Stimulated activated naive CD4-positive, alpha-beta T cell (primary cell): ENCODE data around the gene NARS2.
A peak's percentile ranks its signal among the peaks of the same experiment; 100 is the strongest.
"Not testable (repeated sequence)": the region's sequence is repeated elsewhere in the genome, so short reads cannot be mapped to it uniquely, and the experiment has no call there.

Experiments used
- DNase-seq, 6 experiments: peaks; one replicate each; lab custom pipeline; 2025; lab: John Stamatoyannopoulos, UW

The NARS2 gene

DNA sequence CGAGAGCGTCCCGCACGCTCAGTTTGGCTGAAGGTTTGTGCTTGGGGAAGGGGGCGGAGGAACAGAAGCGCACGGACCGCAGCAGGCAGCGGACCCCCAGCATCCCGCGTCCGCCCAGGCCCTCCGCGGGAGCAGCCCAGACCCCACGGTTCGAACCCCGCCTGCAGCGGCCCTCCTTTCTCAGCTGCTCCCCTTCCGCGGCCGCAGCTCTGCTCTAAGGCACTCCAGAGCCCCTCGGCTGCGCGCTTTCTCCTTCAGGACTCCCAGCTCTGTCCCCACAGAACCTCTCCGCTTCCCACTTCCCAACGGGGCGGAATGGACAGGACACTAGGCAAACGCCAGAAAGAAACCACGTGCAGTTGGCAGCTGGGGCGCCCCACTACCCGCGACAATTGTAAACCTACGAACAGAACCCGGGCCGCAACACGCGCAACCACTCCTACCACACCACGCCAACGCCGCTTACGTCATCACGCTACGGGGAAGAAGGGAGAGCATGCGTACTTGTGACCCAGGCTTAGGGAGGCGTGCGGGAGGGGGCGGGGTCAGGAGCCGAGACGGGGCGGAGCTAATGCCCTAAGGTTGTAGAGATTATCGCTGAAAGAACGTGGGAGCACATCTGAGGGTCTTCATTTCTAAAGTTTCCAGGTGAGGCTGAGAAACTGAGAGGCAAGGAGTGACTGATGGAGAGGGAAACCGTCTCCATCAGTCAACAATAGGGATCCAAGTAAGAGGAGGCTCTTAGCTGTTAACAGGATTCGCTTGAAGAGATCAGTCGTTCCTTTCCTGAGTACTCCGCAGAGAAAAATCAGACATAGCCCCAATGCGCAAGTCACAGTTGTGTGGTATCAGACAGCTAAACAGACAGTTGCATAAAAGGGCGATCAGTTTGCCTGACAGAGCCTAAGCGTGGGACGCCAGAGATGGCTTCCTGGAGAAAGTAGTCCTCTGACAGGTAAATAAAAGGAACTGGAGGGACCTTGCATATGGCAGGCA, at the start of gene NARS2:
TSS of gene NARS2 (minus strand) at position 479 of the 996 bp plus-strand sequence. CDS start at position 103, 376 bp downstream.
- DNase-seq, result peak; percentile 93 to 98 (median 96)

- no peak for DNase-seq
Measured at GRCh38 chr11:78622666-78623065, 48.0 kb upstream of the NARS2 start.

GRCh38 chr11:78620159-78620558, 45.5 kb upstream of the NARS2 start:
- no peak for DNase-seq

DNA sequence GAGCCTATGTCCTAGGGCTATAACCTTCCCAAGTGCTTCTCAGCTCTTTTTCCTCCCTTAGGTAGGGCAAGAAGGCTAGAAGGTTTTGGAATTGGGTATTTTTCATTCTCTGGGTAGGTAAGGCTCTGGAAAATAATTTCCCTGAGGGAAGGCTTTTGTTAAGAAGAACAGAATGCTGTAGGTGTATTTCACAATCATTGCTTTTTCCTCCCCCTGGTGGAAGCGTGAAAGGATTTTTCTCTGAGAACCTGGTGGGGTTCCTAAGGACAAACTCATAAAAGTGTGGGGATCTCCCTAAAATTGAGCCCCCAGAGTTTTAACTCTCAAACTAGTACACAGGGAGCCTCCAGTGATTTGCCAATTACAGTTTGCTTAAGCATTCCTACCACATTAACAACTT, 41.1 kb upstream of the NARS2 start:
- DNase-seq, result no peak

GRCh38 chr11:78613378-78613813, 38.7 kb upstream of the NARS2 start:
- no peak for DNase-seq

GRCh38 chr11:78612721-78613377, 38.2 kb upstream of the NARS2 start:
- no peak for DNase-seq

DNA sequence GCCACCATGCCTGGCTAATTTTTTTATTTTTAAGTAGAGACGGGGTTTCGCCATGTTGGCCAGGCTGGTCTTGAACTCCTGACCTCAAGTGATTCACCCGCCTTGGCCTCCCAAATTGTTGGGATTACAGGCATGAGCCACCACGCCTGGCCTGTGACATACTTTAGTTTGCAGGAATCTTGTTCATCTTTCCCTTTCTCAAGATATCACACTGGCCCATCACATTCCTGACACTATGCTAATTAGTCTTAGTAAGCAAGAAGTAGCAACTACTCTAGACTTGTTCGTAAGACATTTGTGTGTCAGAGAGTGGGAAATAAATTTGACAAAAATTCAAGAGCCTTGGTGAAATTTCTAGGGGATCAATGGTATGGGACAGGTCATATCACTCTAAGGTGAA, 34.7 kb upstream of the NARS2 start:
- DNase-seq, result not testable (repeated sequence)

DNA sequence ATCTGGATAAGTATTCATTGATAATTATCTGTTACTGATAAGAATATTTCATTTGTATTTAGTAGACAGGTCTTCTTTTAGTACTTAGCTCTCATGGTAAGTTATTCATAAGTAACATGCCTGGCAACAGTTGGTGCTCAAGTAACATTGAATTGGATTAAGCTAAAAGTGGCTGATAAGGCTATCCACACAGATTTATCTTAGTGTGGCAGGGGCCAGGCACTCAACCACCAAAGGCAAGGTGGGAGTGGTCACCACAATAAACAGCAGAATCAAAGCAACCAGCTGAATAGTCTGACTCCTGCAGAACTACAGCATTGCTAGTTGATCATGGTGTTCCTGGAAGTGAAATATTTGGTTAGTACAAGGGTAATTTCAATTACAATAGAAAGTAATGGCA, 33.0 kb upstream of the NARS2 start:
- DNase-seq, result no peak

GRCh38 chr11:78606667-78607066, 32.0 kb upstream of the NARS2 start:
- no peak for DNase-seq

GRCh38 chr11:78605296-78605695, 30.6 kb upstream of the NARS2 start:
- DNase-seq, result no peak

DNA sequence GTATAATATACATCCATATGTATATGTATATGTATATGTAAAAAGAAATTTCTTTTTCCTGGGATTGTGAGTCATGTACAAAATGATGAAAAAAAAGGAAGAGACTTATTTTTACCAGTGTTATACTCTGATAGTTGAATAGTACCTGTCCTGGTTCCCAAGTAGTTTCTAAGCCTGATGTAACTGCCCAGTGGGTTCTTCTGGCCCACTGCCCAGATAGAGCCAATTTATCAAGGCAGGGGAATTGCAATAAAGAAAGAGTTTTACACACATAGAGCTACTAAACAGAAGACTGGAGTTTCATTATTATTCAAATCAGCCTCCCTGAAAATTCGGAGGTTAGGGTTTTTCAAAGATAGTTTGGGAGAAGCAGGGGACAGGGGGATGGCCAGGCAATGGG, 29.1 kb upstream of the NARS2 start:
- DNase-seq, result no peak

GRCh38 chr11:78602771-78603170, 28.1 kb upstream of the NARS2 start:
- DNase-seq, result not testable (repeated sequence)

- not testable (repeated sequence) for DNase-seq
Measured at GRCh38 chr11:78601066-78601465, 26.4 kb upstream of the NARS2 start.

DNA sequence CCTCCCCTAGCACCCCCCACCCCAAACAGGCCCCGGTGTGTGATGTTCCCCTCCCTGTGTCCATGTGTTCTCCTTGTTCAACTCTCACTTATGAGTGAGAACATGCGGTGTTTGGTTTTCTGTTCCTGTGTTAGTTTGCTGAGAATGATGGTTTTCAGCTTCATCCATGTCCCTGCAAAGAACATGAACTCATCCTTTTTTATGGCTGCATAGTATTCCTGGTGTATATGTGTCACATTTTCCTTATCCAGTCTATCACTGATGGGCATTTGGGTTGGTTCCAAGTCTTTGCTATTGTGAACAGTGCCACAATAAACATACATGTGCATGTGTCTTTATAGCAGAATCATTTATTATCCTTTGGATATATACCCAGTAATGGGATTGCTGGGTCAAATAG, 22.9 kb upstream of the NARS2 start:
- DNase-seq, result not testable (repeated sequence)

DNA sequence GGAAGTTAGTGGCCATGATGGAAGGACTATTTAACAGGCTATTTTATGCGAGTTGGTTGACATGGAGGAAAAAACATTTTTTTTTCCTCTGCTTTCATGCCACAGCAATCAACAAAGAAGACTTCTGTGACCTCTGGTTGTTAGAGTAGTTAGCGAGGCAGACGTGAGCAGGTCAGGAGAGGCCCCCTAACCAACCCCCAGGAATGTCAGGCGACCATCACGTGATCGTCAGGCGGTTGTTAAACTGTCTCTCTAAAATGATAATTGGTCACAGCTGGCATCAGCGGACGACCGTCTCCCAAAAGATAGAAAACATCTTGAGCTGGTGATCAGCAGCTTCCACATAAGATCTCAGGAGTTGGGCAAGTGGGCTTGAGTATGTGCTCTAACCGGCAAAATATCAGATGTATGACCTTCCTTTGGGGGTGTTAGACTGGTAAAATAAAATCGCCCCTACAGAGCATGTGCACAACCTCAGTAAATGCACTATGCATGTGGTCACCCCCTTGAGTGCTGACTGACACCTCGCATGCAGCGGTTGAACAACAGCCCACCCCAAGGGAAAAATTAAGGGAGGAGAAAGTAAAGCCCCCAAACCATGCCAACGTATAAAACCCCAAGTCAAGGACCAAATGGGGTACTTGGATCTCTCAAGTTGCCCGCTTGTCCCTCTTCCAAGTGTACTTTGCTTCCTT, 20.9 kb upstream of the NARS2 start:
- DNase-seq, result no peak

DNA sequence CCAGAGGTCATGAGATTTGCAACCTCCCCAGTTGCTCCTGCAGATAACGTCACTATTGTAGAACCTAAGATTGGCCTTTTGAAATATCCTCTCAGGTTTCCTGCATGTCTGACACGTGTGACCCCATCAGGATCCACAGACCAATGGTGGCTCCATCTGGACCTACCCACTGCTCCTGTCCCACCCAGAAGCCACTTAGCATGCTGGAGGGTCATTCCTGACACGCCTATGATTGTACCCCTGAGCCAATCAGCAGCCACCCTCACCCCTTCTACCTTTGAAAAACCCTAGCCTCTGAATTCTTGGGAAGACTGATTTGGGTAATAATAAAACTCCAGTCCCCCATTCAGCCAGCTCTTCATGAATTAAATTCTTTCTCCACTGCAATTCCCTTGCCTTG, 20.1 kb upstream of the NARS2 start:
- DNase-seq, result no peak

DNA sequence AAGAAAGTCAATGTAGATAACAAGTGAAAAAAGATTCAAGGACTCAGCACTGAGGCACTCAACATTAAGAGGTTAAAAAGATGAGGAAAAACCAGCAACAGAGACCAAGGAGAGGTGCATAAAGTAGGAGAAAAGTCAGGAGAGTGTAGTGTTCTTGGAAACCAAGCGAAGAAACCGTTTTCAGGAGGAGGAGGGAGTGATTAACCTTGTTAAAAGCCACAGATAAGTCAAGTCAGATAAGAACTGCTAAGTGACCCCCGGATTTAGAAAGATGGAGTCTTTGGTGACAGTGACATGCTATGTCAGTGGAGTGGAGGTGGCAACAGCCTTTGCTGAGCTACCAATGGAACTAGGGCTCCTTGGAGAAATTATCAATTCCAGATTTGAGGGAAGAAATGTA, 13.9 kb upstream of the NARS2 start:
- no peak for DNase-seq

GRCh38 chr11:78587446-78587845, 12.8 kb upstream of the NARS2 start:
- no peak for DNase-seq

DNA sequence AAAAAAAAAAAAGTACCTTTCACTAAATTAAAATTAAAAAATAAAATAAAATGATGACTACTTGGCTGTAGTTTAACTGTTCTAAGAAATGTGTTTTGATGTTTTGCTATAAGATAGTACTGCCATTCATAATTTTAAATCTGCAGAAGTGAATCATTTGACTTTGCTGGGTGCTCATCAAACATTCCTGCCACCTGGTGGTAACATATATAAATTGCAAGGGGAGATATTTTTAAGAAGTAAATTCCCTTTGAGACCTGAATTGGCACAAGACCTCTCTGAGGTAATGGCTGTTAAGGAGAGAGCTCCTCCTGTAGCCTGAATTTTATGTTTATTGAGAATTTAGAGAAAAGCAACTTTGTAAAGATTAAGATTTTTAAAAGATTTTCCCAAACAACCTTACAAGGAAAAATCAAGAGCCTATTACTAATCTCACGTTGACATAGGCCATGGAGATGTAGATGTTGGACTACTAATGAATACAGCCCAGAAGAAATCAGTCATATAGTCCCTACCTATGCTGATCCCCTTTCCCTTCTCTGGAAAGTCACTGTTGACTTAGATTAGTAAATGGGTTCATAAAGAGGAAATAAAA, 11.9 kb upstream of the NARS2 start:
- DNase-seq, result peak in 2 of 6 experiments; percentile 21 to 24

- DNase-seq, result no peak
Measured at GRCh38 chr11:78583889-78584288, 9.2 kb upstream of the NARS2 start.

- DNase-seq, result no peak
Measured at GRCh38 chr11:78577495-78577894, 2.8 kb upstream of the NARS2 start.

- no peak for DNase-seq
Measured at GRCh38 chr11:78576549-78577097, 2.0 kb upstream of the NARS2 start.
